Upper lobe of left lung (tissue), 4 donors: ENCODE measurements around the gene TCF12.

Experiments
- EP300 ChIP-seq, 4 donors: sonication (generic); formaldehyde crosslinking; IDR thresholded peaks; one replicate each; pipeline ENCODE4 v1.5.1; 2017; ENCODE audit warnings: antibody characterized with exemption in 4 of 4, control low read depth in 2 of 4
- POLR2A ChIP-seq, 4 donors: fragments of 450-650 bp; IDR thresholded peaks; one replicate each; pipeline ENCODE4 v1.5.1; 2016 to 2017; ENCODE audit warnings: antibody characterized with exemption in 4 of 4, mild to moderate bottlenecking in 2 of 4
- TF ChIP-seq, protein P1 (sequence below), 6 experiments: fragments of 450-650 bp in 4 of 6; fragments of 200-600 bp in 2 of 6; sonication (generic) in 2 of 6; IDR thresholded peaks; one replicate each; pipeline ENCODE4 v1.5.1; 2016 to 2019; ENCODE audit warnings: antibody characterized with exemption in 6 of 6

- TF ChIP-seq, protein P1, sequence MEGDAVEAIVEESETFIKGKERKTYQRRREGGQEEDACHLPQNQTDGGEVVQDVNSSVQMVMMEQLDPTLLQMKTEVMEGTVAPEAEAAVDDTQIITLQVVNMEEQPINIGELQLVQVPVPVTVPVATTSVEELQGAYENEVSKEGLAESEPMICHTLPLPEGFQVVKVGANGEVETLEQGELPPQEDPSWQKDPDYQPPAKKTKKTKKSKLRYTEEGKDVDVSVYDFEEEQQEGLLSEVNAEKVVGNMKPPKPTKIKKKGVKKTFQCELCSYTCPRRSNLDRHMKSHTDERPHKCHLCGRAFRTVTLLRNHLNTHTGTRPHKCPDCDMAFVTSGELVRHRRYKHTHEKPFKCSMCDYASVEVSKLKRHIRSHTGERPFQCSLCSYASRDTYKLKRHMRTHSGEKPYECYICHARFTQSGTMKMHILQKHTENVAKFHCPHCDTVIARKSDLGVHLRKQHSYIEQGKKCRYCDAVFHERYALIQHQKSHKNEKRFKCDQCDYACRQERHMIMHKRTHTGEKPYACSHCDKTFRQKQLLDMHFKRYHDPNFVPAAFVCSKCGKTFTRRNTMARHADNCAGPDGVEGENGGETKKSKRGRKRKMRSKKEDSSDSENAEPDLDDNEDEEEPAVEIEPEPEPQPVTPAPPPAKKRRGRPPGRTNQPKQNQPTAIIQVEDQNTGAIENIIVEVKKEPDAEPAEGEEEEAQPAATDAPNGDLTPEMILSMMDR (IDR thresholded peaks at IDR 0.05): no peak
- TF ChIP-seq EP300 (IDR thresholded peaks at IDR 0.05) (no peak), POLR2A (IDR thresholded peaks at IDR 0.05) (no peak)
Observed at GRCh38 chr15:57323299-57323805, 404.9 kb downstream of the TCF12 start.
